ENCODE results near the gene TAF8.

DNA sequence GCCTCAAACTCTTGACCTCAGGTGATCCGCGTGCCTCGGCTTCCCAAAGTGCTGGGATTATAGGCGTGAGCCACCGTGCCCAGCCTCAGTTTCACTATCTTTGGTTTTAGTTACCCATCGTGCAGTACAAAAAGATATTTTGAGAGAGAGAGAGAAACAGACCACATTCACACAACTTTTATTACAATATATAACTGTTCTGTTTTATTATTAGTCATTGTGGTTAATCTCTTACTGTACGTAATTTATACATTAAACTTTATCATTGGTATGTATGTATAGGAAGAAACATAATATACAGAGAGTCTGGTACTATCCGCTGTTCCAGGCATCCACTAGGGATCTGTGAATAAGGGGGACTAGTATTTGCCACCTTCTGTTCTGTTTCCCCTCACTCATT lies 29.4 kb upstream of the TAF8 start:
- no peak for TF ChIP-seq CTCF (IDR thresholded peaks at IDR 0.05)
- TF ChIP-seq POLR2A (IDR thresholded peaks at IDR 0.05), result no peak
